NCI-H446 treated with DMSO at 0.1 percent for 48 hours (cell line): Measurements from ENCODE around the gene CCR6.
"Not testable (repeated sequence)": the region's sequence is repeated elsewhere in the genome, so short reads cannot be mapped to it uniquely, and the experiment has no call there.

Source experiments
- DNase-seq: peaks from one replicate; lab custom pipeline; 2025; lab: John Stamatoyannopoulos, UW

Gene CCR6

DNA sequence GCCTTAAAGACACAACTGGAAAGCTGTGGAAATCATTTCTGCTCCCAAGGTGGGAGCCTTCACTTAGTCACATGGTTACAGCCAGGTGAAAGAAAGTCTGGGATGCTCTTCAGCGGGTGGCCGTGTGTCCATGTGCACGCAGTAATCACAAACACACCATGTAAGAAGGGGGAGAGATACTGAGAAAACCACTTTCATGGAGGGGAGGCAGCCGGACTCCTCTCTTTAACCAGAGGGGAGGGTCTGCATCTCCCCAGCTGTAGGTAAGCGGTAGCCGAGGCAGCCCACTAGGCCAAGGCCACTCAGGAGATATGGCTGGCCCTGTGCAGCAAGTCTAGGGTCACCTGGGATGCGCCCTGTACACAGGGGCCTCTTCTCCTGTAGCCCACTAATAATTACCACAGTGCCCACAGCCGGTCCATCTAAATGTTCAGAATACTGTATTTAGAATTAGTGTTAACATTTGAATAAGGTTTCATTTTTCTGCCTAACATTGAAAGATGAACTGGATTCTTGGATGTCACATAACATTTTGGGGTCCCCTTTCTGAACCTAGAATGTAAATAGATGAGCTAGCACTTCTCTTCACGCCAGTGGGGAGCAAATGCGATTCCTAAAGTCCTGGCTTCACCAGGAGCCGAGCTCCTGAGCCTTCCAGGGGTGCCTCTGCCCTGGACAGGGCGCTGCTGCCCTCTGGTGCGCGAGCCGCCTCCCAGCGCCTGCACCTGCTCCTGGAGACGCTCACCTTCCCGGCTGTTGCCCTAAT is 19.0 kb downstream of the CCR6 start:
- DNase-seq = no peak

DNA sequence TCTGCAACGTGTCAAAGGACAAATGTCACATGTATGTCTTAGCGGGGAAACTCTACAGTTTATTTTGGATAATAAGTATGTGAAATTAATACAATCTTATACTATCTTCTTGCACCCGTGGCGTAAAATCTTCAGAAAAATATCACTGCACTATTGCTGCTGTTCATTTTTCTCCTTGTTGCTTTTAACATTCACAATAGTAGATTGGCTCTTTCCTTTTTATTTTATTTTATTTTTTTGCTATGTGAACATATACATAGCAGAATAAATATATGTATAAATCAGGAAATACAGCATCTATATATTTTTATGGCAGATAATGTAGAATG is 19.5 kb downstream of the CCR6 start:
- DNase-seq = no peak

DNA sequence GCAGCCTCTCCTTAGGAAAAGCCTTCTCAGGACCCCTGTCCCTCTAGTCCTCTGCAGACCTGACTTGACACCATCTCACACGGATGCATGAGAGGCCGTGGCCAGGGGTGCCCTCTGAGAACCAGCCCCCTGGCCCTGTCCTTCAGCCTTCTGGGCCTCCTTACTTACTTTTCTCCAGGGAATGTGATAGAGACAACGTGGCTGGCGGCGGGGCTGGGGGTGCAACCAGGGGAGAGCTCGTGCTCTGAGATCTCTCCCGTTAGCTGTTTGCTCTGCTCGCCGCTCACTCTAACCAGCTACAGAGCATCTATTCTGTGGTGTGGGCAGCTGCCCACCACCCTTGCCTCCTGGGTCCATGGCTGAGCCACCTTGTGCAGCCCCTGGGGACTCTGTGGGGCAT is 20.1 kb downstream of the CCR6 start:
- DNase-seq = no peak

DNA sequence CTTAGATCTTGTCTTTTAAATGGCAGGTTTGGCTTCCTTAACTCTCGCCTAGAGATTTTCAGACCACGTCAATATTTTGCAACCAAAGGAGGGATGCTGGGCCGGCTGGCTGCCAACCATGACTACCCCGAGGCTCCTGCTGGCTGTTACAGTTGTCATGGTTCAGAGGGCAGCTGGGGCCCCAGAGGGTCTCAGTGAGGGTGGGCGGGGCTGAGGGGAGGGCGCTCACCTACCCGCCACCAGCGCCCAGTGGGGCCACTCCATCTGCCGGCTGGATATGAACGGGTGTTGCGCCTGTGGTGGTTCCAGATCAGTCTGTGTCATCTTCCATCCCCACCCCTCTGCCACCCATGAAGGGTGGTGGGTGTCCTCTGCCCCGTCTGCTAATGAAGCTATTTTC is 22.6 kb downstream of the CCR6 start:
- DNase-seq = no peak

DNA sequence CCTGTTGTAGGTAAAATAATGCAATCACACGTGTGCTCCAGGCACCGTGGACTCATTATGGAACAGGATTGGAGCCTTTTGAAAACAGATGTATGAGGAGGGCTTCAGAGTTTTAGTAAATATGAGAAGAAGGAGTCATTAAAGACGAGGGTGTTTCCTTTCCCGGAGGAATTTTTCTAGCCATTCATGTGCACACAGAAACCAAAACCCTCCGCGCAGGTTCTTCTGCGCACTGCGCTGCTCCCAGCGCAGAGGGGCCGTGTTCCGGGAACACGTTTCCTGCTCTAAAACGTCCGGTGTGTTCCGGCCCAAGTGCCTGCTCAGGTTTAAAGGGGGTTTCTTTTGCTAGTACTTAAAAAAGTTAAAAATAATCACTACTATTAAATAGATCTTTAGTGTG is 23.2 kb downstream of the CCR6 start:
- no peak for DNase-seq

DNA sequence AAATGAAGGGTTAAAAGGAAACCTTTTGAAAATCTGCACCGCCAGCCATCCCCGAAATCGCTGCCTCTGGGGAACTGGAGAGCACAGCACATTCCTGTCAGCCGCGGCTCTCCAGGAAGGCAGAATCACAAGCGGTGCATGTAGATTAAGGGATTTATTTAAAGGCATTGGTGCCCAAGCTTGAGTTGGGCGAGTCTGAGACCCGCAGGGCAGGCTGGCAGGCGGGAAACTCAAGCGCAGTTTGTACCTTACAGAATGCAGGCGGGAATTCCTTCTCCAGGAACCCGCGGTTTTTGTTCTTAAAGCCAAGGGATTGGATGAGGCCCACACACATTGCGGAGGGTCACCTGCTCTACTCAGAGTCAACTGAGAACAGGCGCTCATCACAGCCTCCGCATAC is 24.1 kb downstream of the CCR6 start:
- DNase-seq = no peak

DNA sequence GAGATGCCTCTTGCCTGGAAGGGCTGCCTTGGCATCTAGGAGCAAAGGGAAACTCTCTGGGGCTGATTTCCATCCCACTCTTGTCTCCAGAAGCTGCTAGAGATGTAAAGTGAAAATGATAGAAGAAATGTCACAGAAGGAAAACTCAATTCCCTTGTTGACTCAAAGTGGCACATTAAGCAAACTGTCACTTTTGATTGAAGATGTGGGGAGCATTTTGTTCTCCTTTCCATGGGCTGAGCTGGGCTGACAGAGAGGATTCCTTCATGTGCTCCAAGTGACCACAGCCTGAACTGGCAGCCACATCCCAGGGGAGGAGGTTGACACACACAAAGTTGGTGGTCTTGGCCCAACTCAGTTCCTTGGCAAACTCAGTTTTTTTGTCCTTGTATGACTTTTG is 25.1 kb downstream of the CCR6 start:
- no peak for DNase-seq

DNA sequence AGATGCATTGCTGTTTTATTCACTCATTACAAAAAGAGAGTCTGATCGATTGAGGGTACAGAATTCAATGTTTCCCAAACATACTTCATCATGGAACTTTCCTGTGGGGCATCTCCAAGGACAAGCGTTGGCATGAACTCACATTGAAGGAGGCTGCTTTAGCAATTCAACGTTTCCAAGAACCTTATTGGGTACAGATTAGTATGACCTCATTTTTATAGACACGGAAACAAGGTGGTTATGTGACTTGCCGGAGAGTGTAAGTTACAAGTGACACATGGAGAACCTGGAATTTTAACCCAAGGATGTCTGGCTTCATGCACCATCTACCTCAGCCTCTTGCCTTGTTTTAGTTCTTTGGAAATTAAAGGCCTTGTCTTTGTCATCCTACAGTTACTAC is 26.1 kb downstream of the CCR6 start:
- no peak for DNase-seq

DNA sequence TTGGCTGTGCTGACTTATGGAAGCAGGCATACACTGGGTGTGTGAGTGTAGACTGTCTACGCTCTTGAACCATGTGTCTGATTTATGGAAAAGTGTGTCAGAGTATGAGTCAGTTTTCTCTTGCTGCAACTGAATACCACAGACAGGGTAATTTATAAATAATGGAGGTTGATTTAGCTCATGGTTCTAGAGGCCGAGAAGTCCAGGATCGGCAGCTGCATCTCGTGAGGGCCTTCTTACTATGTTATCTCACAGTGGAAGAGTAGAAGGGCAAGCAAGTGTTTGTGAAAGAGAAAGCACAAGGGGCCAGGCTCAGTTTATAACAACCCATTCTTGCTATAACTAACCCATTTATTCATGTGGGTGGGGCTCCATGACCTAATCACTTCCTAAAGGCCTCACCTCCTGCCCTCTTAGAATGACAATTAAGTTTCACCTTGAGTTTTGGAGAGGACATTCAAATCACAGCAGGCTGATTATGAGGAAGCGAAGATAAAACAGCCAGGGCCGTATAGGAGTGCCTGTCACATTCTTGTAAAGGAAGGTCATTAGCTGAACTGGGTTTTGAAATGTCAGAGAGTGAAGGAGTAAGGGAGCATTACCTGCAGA is 28.1 kb downstream of the CCR6 start:
- no peak for DNase-seq

DNA sequence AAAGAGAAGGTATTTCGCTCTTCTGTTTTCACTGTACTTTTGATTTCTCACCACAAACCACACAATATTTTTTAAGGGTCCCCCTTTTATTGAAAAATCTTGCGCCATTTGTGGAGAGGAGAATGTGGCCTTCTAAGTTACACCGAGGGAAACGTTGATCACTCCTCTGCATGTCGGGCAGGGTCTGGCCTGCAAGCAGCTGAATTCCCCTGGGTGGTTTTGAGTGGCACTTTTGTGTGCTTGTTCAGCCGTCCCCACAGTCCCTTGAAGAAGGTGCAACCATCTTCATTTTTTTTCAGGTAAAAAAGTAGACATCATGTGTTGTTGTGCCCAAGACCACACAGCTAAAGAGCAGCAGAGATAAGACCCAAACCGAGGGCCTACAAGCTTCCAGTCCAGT is 28.8 kb downstream of the CCR6 start:
- no peak for DNase-seq

DNA sequence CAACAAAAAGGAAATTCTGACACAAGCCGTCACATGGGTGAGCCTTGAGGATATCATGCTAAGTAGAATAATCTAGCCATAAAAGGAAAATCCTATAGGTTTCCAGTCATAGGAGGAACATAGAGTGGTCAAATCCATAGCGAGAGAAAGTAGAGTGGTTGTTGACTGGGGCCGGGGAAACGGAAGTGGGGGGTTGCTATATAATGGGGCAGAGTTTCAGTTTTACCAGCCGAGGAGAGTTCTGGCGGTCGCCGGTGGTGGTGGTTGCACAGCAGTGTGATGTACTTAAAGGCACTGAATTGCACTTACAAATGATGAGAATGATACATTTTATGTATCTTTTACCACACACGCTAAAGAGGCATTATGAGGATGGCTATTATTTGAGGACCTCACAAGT is 30.0 kb downstream of the CCR6 start:
- no peak for DNase-seq

DNA sequence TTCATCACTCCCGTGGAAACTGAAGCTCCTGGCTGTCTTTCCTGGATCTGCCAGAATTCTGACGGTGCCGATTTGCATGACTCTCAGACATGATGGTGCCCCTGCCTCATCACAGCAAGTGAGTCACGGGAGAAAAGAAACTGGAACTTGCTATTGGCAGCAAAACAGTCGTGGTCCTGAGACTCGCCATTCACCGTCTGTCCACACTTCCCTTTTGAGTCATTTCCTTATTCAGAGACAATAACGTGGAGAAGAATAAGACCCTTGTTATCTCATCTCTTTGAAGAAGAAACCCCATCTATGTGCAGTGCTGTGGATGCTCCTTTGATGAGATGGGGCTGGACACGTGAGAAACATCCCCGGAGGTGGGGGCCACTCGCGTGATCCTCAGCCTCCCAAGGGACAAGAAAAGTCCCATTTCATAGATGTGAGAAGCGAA is 30.6 kb downstream of the CCR6 start:
- no peak for DNase-seq

DNA sequence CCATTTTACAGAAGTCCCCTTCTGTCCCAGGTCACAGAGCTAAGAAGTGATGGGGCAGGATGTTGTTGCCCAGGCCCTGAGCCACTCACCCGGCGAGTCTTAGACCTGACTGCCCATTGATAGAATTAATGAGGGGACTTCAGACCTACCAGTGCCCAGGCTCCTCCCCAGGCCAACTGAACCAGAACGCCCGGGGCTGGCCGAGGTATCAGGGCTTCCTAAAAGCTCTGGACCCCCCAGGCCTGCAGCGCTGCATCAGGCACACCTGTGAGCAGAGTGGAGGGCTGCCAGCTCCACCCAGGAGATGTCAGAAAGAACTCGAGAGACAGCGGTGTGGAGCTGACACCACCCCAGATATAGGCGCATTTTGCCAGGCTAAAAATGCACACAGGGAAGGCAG is 31.4 kb downstream of the CCR6 start:
- DNase-seq = no peak

DNA sequence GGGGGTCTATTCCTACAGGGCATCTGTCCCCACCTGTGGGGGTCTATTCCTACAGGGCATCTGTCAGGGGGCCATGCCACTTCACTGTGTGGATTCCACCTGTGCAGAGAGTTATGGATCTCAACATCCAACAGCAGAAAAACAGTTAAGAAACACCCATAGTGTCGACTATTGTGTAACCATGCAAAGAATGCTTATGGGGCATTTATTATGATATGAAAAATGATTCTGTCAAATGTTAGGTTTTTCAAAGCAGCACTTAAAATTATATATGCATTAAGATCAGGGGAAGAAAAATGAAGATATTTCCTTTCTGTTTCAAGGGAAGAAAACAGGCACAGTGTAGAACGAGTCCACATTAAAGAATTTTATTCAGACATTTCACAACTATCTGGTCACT is 32.0 kb downstream of the CCR6 start:
- no peak for DNase-seq

DNA sequence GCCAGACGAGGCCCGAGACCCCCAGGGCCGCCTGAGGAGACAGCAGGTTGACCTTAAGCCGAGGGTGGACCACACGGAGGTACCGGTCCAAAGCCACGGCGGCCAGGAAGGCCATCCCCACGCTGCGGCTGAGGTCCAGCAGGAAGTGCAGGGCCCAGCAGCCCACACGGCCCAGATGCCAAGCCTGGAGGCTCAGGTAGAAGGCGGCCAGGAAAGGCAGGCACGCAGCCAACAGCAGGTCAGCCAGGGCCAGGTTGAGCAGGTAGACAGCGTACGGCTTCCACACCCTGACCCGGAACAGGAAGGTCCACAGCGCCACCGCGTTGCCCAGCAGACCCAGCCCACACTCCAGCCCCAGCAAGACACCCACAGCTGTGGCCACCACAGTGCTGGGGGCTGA is 34.5 kb downstream of the CCR6 start:
- DNase-seq = no peak

DNA sequence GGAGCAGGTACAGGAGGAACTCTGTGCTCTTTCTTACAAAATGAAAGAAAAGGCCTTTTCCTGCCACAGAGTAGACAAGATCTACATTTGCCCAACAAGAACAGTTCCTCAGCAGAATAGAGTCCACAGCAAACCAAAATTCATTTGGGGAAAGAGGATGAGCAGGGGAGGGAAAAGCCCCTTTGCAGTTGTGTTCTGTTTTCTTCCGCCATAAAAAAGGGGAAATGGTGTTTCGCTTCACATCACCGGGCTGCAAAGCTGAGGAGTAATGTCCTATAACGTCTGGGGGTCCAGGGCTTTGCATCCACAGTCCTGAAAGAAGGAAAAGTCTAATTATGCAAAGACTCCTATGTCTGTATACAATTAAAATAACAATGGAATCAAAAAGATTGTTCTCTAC is 35.0 kb downstream of the CCR6 start, which contains the start of gene GPR31:
TSS of gene GPR31 (minus strand) at position 118 of the 400 bp plus-strand sequence. CDS start 149 bp downstream, outside the sequence.
- no peak for DNase-seq

DNA sequence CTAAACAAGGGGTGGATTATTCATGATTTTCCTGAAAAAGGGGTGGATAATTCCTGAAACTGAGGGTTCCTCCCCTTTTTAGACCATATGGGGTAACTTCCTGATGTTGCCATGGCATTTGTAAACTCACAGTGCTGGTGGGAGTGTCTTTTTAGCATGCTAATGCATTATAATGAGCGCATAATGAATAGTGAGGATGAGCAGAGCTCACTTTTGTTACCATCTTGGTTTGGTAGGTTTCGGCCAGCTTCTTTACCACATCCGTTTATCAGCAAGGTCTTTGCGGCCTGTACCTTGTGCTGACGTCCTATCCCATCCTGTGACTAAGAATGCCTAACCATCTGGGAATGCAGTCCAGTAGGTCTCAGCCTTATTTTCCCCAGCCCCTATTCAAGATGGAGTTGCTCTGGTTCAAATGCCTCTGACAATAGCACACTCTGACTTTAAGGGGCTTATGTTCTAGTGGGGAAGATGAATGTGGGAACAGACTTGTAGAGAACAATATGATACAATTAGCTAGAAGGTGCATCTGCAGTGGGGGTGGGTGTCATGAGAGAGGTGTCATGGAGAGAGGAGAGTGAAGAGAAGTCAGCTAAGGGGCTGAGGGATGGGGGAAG is 39.1 kb downstream of the CCR6 start:
- no peak for DNase-seq

DNA sequence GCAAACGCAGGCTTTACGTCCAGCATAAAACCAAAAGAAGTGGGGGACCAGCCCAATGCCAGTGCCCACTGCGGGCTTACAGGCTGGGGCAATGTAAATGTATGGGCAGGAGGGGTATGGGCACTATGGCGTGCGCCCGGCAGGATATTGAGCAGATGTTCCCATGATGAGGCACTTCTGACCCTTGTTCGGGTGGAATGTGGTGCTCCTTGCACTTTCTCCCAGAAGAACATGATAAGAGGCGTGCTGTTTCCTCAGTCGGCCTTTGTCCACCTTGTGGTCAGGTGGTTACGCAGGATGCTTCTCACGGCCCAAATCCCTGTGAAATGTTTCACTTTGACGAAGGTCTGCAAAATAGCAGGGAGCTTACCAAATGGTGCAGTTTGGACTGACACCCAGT is 39.7 kb downstream of the CCR6 start:
- DNase-seq = no peak

DNA sequence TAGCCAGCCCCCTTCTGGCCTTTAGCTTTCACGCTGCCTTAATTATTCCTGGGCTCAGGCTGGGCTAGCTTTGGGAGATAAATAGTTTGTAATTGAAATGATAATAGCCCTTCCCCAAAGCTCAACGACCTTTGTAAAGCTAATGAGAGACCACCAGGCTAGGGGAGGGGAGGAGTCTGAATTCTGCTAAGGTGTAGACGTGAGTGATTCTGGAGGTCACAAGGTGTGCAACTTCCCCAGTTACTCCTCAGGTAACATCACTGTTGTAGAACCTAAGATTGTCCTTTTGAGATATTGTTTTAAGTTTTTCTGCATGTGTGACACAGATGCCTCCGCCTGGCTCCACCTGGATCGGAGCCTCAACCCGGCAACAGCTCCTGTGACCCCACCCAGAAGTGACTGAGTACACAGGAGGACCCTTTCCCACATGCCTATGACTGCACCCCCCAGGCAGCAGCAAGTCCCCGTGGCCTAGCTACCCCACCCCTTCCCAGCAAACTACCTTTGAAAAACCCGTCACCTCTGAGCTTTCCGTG is 40.6 kb downstream of the CCR6 start:
- DNase-seq = no peak

DNA sequence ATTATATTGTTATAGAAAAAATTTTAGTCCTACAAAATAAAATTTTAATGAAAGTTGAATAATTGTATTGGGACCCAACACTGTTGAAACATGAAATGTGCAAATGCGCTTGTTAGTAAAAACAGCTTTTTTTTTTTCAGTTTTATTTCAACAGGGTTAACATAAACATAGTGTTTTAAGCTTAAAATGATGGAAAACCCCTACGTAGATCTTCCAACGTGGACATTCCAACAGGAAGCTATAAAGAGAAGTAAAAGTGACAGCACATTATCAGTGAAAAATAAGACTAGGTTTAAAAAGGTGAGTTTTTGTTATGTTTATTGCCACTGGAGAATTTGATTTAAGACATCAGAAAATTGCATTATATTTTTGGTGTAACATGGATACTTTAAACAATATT is 41.4 kb downstream of the CCR6 start:
- DNase-seq = no peak

DNA sequence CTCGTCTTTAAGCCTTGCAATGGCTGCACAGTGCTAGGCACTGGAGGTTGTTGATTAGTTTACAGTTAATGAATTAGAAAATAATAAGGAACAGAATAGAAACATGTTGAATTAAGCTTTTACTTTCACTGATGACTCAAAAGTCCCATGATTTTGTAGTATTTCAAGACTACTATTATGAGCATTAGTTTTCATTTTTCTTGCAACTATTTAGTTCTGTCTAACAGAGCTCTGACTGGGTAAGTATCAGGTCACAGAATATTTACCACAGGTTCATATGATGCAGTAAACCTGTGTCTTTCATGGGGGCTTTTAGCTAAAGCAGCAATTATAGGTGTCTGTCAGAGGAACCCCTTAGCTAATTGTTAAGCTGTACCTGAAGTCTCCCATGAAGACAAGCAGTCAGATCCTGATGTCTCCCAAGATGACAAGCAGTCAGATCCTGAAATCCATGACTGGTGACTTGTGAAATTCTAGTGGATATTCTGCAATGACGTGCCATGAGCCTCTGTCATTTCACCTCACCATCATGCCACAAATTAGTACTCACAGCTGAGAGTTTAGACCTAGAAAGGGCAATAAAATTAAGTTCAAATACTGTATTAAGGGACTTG is 43.1 kb downstream of the CCR6 start:
- DNase-seq = no peak

DNA sequence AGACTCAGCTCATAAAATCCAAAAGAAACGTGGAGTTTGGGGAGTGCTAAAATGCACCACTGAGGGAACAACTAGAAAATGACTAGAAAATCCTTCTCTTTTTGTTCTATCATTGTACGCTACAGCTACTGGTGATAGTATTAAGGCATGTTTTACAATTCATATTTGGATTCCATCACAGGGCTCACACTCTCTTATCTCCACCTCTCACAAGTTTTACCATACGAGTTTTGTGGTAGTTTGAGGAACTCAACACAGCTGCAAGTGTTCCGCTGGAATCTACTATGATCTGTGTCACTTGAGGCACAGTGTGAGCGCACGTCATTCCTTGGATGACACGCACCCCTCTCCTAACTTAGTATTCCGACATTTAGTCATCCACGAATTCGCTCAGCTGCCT is 44.8 kb downstream of the CCR6 start:
- not testable (repeated sequence) for DNase-seq

DNA sequence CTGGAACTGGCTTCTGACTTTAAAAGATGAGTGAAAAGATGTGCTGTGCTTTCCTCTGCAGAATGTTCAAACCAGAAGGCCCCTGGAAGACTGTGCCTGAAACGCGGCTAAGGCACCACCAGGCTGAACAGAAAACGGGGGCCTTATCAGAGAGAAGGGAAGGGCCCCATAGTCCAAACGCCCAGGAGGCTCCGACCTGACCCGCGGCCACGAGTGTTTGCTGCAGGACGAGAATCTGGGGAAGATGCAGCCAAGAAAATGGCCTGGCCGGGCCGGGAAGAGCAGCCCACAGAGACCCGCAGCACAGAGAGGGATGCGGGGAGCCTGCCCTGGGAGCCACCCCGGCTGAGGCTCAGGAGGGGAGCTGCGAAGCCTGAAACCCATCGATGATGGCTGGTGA is 45.4 kb downstream of the CCR6 start:
- DNase-seq = not testable (repeated sequence)
